Tibial nerve (tissue), 3 donors: ENCODE measurements around the gene PASD1.

Source experiments
- POLR2A ChIP-seq, 2 donors: fragments of 450-650 bp; IDR thresholded peaks; one replicate each; pipeline ENCODE4 v1.6.1; 2017; ENCODE audit warnings: antibody characterized with exemption in 2 of 2, mild to moderate bottlenecking in 2 of 2, moderate library complexity in 2 of 2
- TF ChIP-seq, protein P1 (sequence below), 5 experiments: fragments of 200-600 bp in 3 of 5; fragments of 450-650 bp in 2 of 5; sonication (generic) in 3 of 5; IDR thresholded peaks; one replicate each; pipeline ENCODE4 v1.5.1; 2016 to 2019; ENCODE audit warnings: antibody characterized with exemption in 5 of 5, mild to moderate bottlenecking in 3 of 5, moderate library complexity in 2 of 5

DNA sequence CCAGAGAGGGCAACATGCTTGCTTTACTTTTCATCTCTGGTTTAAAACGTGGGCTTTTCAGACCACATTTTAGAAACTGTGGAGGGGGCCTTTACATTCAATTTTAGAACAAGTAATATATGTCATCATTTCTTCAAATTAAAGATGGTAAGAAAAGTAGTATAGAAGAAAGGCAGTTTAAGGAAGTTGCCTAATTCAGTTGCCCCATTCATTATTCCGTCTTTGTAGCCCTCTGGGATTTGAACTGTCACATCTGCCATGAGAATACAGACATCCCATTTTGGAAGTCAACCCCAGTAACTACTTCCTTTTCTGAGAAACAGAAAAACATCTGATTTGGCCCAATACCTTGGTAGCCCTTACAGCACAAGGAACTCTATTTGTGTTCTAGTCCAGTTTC lies 61.2 kb downstream of the PASD1 start:
- TF ChIP-seq, protein P1, sequence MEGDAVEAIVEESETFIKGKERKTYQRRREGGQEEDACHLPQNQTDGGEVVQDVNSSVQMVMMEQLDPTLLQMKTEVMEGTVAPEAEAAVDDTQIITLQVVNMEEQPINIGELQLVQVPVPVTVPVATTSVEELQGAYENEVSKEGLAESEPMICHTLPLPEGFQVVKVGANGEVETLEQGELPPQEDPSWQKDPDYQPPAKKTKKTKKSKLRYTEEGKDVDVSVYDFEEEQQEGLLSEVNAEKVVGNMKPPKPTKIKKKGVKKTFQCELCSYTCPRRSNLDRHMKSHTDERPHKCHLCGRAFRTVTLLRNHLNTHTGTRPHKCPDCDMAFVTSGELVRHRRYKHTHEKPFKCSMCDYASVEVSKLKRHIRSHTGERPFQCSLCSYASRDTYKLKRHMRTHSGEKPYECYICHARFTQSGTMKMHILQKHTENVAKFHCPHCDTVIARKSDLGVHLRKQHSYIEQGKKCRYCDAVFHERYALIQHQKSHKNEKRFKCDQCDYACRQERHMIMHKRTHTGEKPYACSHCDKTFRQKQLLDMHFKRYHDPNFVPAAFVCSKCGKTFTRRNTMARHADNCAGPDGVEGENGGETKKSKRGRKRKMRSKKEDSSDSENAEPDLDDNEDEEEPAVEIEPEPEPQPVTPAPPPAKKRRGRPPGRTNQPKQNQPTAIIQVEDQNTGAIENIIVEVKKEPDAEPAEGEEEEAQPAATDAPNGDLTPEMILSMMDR (IDR thresholded peaks at IDR 0.05): no peak
- TF ChIP-seq POLR2A (IDR thresholded peaks at IDR 0.05): no peak
